ENCODE measurements around the gene JAK2. TPM values are rescaled to one million over a fixed set of nuclear protein-coding genes. Genes with fewer than 3 reads are reported as not detected.

The JAK2 gene
- total and polyA plus RNA-seq, 2 donors from 2014 or later = 4.5 to 23.3 TPM

GRCh38 chr9:5004481-5004880 lies 19.4 kb downstream of the JAK2 start:
- no peak for FAIRE-seq
- Histone ChIP-seq H3K9ac (ENCODE audit: low read length in 3 of 3) (no peak overlapping the region), H3K9me3 (ENCODE audit: control insufficient read depth in 2 of 3, insufficient read depth in 1 of 3, low read length in 3 of 3) (peaks cover 0 to 4% (median 0%) of the 10 kb centered on the region in 3 donors), H3K27me3 (ENCODE audit: control insufficient read depth, insufficient read depth, low read length) (no peaks in the 10 kb centered on the region), H3K27ac (ENCODE audit: low read depth in 2 of 2, low read length in 2 of 2) (no peak overlapping the region), H3K4me1 (ENCODE audit: control insufficient read depth in 2 of 3, insufficient read depth in 2 of 3, low read depth in 1 of 3, low read length in 3 of 3) (no peaks in the 10 kb centered on the region), H3K4me3 (ENCODE audit: low read length in 3 of 3) (no peak overlapping the region), H3K36me3 (ENCODE audit: control insufficient read depth in 2 of 3, insufficient read depth in 3 of 3, low read length in 3 of 3) (no peaks in the 10 kb centered on the region)
- no peak for TF ChIP-seq CTCF (IDR thresholded peaks at IDR 0.05; ENCODE audit: borderline replicate concordance, extremely low read depth, insufficient read depth)
- intact Hi-C loops (cut with DNase I) = no loop called here
- no peak for DNase-seq

GRCh38 chr9:5008202-5008601 lies 23.1 kb downstream of the JAK2 start:
- H3K9ac ChIP-seq (ENCODE audit: low read length in 3 of 3) = no peak overlapping the region
- H3K27me3 ChIP-seq (ENCODE audit: control insufficient read depth, insufficient read depth, low read length) = no peaks in the 10 kb centered on the region
- H3K9me3 ChIP-seq (ENCODE audit: control insufficient read depth in 2 of 3, insufficient read depth in 1 of 3, low read length in 3 of 3) = no peaks in the 10 kb centered on the region
- no peak overlapping the region for H3K4me3 ChIP-seq (ENCODE audit: low read length in 3 of 3)
- no peak overlapping the region for H3K27ac ChIP-seq (ENCODE audit: low read depth in 2 of 2, low read length in 2 of 2)
- H3K36me3 ChIP-seq (ENCODE audit: control insufficient read depth in 2 of 3, insufficient read depth in 3 of 3, low read length in 3 of 3) = no peaks in the 10 kb centered on the region
- no peak for FAIRE-seq
- no peak for TF ChIP-seq CTCF (IDR thresholded peaks at IDR 0.05; ENCODE audit: borderline replicate concordance, extremely low read depth, insufficient read depth)
- no peaks in the 10 kb centered on the region for H3K4me1 ChIP-seq (ENCODE audit: control insufficient read depth in 2 of 3, insufficient read depth in 2 of 3, low read depth in 1 of 3, low read length in 3 of 3)
- no peak for DNase-seq
- intact Hi-C loops (cut with DNase I) = no loop called here

- H3K9me3 ChIP-seq (ENCODE audit: control insufficient read depth in 2 of 3, insufficient read depth in 1 of 3, low read length in 3 of 3) = peaks cover 0 to under 1% (median 0%) of the 10 kb centered on the region in 3 donors
- no peak overlapping the region for H3K4me3 ChIP-seq (ENCODE audit: low read length in 3 of 3)
- no peaks in the 10 kb centered on the region for H3K4me1 ChIP-seq (ENCODE audit: control insufficient read depth in 2 of 3, insufficient read depth in 2 of 3, low read depth in 1 of 3, low read length in 3 of 3)
- H3K27me3 ChIP-seq (ENCODE audit: control insufficient read depth, insufficient read depth, low read length) = no peaks in the 10 kb centered on the region
- DNase-seq (no peak), FAIRE-seq (no peak)
- H3K36me3 ChIP-seq (ENCODE audit: control insufficient read depth in 2 of 3, insufficient read depth in 3 of 3, low read length in 3 of 3) = no peaks in the 10 kb centered on the region
- no peak overlapping the region for H3K9ac ChIP-seq (ENCODE audit: low read length in 3 of 3)
- no peak overlapping the region for H3K27ac ChIP-seq (ENCODE audit: low read depth in 2 of 2, low read length in 2 of 2)
- no peak for TF ChIP-seq CTCF (IDR thresholded peaks at IDR 0.05; ENCODE audit: borderline replicate concordance, extremely low read depth, insufficient read depth)
- intact Hi-C loops (cut with DNase I) = no loop called here
Observed at GRCh38 chr9:5013374-5013773, 28.3 kb downstream of the JAK2 start.

- no peak overlapping the region for H3K4me3 ChIP-seq (ENCODE audit: low read length in 3 of 3)
- no peak for DNase-seq
- no peaks in the 10 kb centered on the region for H3K27me3 ChIP-seq (ENCODE audit: control insufficient read depth, insufficient read depth, low read length)
- no peak for FAIRE-seq
- H3K4me1 ChIP-seq (ENCODE audit: control insufficient read depth in 2 of 3, insufficient read depth in 2 of 3, low read depth in 1 of 3, low read length in 3 of 3) = no peaks in the 10 kb centered on the region
- H3K9ac ChIP-seq (ENCODE audit: low read length in 3 of 3) = no peak overlapping the region
- no peak for TF ChIP-seq CTCF (IDR thresholded peaks at IDR 0.05; ENCODE audit: borderline replicate concordance, extremely low read depth, insufficient read depth)
- no peak overlapping the region for H3K27ac ChIP-seq (ENCODE audit: low read depth in 2 of 2, low read length in 2 of 2)
- intact Hi-C loops (cut with DNase I) = no loop called here
- no peaks in the 10 kb centered on the region for H3K36me3 ChIP-seq (ENCODE audit: control insufficient read depth in 2 of 3, insufficient read depth in 3 of 3, low read length in 3 of 3)
- peaks cover 0 to 7% (median 0%) of the 10 kb centered on the region in 3 donors for H3K9me3 ChIP-seq (ENCODE audit: control insufficient read depth in 2 of 3, insufficient read depth in 1 of 3, low read length in 3 of 3)
Observed at GRCh38 chr9:5015934-5016333, 30.9 kb downstream of the JAK2 start.
